Body of pancreas (tissue), 4 donors: ENCODE measurements around the gene PDE1A. TPM values are rescaled to one million over a fixed set of nuclear protein-coding genes. Genes with fewer than 3 reads are reported as not detected.

ENCODE experiments used
- ATAC-seq: fragments of 150-250 bp; one replicate; pipeline ENCODE4 v1.9.1; 2016
- DNase-seq, 4 donors: peaks; one replicate each; pipeline ENCODE4 v3.0.0-alpha.2; 2019
- H3K27ac ChIP-seq, 4 donors: fragments of 200-600 bp; sonication (generic); 1 replicate in 3 of 4; 2 replicates in 1 of 4; pipeline versions ENCODE4 v1.5.1 to v1.6.1; 2016 to 2019; ENCODE audit warnings: mild to moderate bottlenecking in 1 of 4, mixed read lengths in 1 of 4, moderate library complexity in 1 of 4
- H3K27me3 ChIP-seq, 2 donors: fragments of 200-600 bp; sonication (generic); one replicate each; pipeline ENCODE4 v1.6.0; 2016; ENCODE audit warnings: mild to moderate bottlenecking in 1 of 2
- H3K36me3 ChIP-seq, 2 donors: fragments of 200-600 bp; sonication (generic); replicated peaks in 1 of 2; 2 replicates each; pipeline ENCODE4 v1.5.1; 2016; ENCODE audit warnings: low read depth in 2 of 2; ENCODE audit not compliant: insufficient read depth in 1 of 2
- H3K4me1 ChIP-seq: fragments of 200-600 bp; sonication (generic); one replicate; pipeline ENCODE4 v1.6.0; 2016
- H3K4me3 ChIP-seq, 2 donors: fragments of 200-600 bp; sonication (generic); 1 replicate in 1 of 2; 2 replicates in 1 of 2; pipeline ENCODE4 v1.5.1; 2016 to 2019
- H3K9me3 ChIP-seq, 3 donors: fragments of 200-600 bp; sonication (generic); 1 replicate in 2 of 3; 2 replicates in 1 of 3; pipeline ENCODE4 v1.5.1; 2016
- CTCF ChIP-seq, 7 experiments: fragments of 450-650 bp in 4 of 7; fragments of 200-600 bp in 3 of 7; sonication (generic) in 3 of 7; IDR thresholded peaks; one replicate each; pipeline ENCODE4 v1.5.1; 2016 to 2019; ENCODE audit warnings: antibody characterized with exemption in 7 of 7
- POLR2A ChIP-seq, 3 donors: fragments of 450-650 bp; IDR thresholded peaks; one replicate each; pipeline ENCODE4 v1.6.1; 2016; ENCODE audit warnings: antibody characterized with exemption in 3 of 3, mild to moderate bottlenecking in 2 of 3
- WGBS, 2 donors: methylation state at CpG; one replicate each; pipeline ENCODE4 v1.1.5; 2017; 5-methylcytosine and 5-hydroxymethylcytosine counted together
- intact Hi-C: fragments of 100-400 bp; cut with DNase I; formaldehyde crosslinking; loops from one replicate; pipeline ENCODE4 v1.15.1; 2023
- total RNA-seq, 2 donors: library from RNA; depleted of rRNA; stranded (reverse); fragments of >200 nt; gene quantifications; one replicate each; pipeline ENCODE4 v1.1.0, GENCODE V29; 2016

The PDE1A gene
- total RNA-seq, 2 donors from 2014 or later, result 4.0 to 4.2 TPM

DNA sequence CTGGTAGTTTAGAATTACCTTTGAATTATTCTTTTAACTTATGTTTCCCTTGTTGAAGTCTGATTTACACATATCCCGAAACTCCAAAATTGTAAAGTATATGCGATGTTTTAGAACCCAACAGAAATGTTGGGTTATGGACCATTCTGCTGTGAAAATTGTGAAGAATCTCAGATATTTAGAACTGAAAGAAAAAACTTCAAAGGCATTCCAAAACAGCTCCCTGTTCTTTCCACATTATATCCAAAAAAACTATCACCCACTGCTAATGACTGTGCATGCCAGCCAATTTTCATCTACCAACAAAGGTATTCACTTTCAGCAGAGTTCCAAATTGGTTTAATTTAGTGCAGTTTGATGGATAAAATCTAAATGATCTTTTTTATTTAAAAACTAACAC is 21.5 kb upstream of the PDE1A start:
- H3K36me3 ChIP-seq, result no peaks in the 10 kb centered on the region
- intact Hi-C loops, result no loop called here
- ATAC-seq (no peak), DNase-seq (no peak)
- WGBS, 2 donors, result 94 to 96% methylated on average over 2 of the region's 2 CpGs
- no peaks in the 10 kb centered on the region for H3K9me3 ChIP-seq
- H3K4me3 ChIP-seq, result no peak overlapping the region
- no peak overlapping the region for H3K27ac ChIP-seq
- no peak for TF ChIP-seq CTCF (IDR thresholded peaks at IDR 0.05)
- TF ChIP-seq POLR2A (IDR thresholded peaks at IDR 0.05), result no peak
- H3K4me1 ChIP-seq, result no peaks in the 10 kb centered on the region
- H3K27me3 ChIP-seq, result no peaks in the 10 kb centered on the region

GRCh38 chr2:182447863-182448262 is 21.0 kb upstream of the PDE1A start:
- Histone ChIP-seq H3K9me3 (no peaks in the 10 kb centered on the region), H3K4me1 (no peaks in the 10 kb centered on the region), H3K27ac (no peak overlapping the region), H3K4me3 (no peak overlapping the region), H3K36me3 (no peaks in the 10 kb centered on the region), H3K27me3 (no peaks in the 10 kb centered on the region)
- intact Hi-C loops, result no loop called here
- TF ChIP-seq CTCF (IDR thresholded peaks at IDR 0.05), result no peak
- TF ChIP-seq POLR2A (IDR thresholded peaks at IDR 0.05), result no peak
- ATAC-seq, result peak; percentile 48
- WGBS, 2 donors, result 75 to 77% methylated on average over 2 of the region's 2 CpGs
- DNase-seq, result no peak

DNA sequence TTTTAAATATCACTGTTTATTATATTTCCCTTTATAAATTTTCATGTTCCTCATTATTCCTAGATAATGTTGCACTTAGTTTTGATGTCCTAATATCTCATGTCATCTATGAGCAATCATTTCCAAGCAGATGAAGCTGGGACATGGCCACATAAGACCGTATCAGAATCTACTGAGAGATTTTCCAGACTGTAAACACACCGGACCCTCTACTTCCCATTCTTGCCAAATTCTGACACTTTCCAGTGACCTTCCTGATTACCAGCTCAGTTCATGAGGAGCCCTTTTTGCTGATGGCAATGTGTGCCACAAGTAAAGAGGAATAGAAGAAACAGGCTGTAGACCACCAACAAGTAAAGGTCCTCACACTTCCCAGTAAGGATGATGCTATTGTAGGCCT is 20.3 kb upstream of the PDE1A start:
- no peak for ATAC-seq
- intact Hi-C loops, result no loop called here

GRCh38 chr2:182446087-182446486 is 19.3 kb upstream of the PDE1A start:
- no peaks in the 10 kb centered on the region for H3K4me1 ChIP-seq
- intact Hi-C loops, result no loop called here
- H3K27me3 ChIP-seq, result no peaks in the 10 kb centered on the region
- no peak for TF ChIP-seq CTCF (IDR thresholded peaks at IDR 0.05)
- H3K36me3 ChIP-seq, result no peaks in the 10 kb centered on the region
- H3K27ac ChIP-seq, result no peak overlapping the region
- ATAC-seq (no peak), DNase-seq (no peak)
- no peak overlapping the region for H3K4me3 ChIP-seq
- no peaks in the 10 kb centered on the region for H3K9me3 ChIP-seq

More for the DNA sequence above, 20.3 kb upstream of the PDE1A start:
- 52 to 65% methylated on average over 2 of the region's 2 CpGs for WGBS, 2 donors
- no peaks in the 10 kb centered on the region for H3K27me3 ChIP-seq
- TF ChIP-seq CTCF (IDR thresholded peaks at IDR 0.05), result no peak
- no peaks in the 10 kb centered on the region for H3K9me3 ChIP-seq
- no peak overlapping the region for H3K27ac ChIP-seq
- DNase-seq, result no peak
- no peak overlapping the region for H3K4me3 ChIP-seq
- no peaks in the 10 kb centered on the region for H3K36me3 ChIP-seq
- no peaks in the 10 kb centered on the region for H3K4me1 ChIP-seq

DNA sequence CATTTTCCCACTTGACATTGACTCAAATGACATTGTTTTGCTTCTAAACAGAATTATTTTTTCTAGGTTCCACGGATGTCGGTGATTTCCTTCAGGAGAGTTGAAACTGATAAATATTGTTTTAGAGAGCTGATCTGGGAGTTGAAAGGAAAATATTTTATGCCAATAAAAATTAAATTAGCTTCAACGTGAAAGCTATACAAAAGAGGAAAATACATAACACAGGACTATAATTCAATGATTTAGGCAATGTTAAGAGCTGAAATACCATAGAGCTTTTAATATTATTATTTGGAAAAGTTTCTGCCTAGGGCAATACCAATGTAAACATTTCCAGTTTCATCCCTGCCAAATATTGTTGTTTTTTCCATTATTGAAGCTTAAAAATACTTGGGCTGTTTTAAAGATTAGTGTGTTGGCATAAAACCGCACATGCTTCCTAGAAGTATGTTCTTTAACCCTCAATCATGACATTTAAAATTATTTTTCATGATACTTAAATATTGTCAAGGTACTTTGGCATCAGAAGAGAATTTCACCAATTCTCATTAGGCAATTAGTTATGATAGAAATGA is 18.6 kb upstream of the PDE1A start:
- Histone ChIP-seq H3K4me3 (no peak overlapping the region), H3K36me3 (no peaks in the 10 kb centered on the region), H3K4me1 (no peaks in the 10 kb centered on the region), H3K27ac (no peak overlapping the region), H3K27me3 (no peaks in the 10 kb centered on the region), H3K9me3 (no peaks in the 10 kb centered on the region)
- DNase-seq (no peak), ATAC-seq (no peak)
- 27 to 28% methylated on average over 4 of the region's 4 CpGs for WGBS, 2 donors
- intact Hi-C loops, result no loop called here
- TF ChIP-seq CTCF (IDR thresholded peaks at IDR 0.05), result no peak
- no peak for TF ChIP-seq POLR2A (IDR thresholded peaks at IDR 0.05)
